GM23248 (cell line): ENCODE measurements around the gene EML1.

ENCODE experiments used
- EZH2 ChIP-seq: fragments of 200-600 bp; sonication (generic); IDR thresholded peaks from 2 replicates; pipeline ENCODE4 v1.6.1; 2018; ENCODE audit warnings: antibody characterized with exemption, mild to moderate bottlenecking; ENCODE audit not compliant: insufficient read depth, poor library complexity, severe bottlenecking
- EZH2phosphoT487 ChIP-seq: fragments of 200-600 bp; sonication (generic); IDR thresholded peaks from 2 replicates; pipeline ENCODE4 v1.6.1; 2018; ENCODE audit warnings: antibody characterized with exemption, moderate library complexity, mild to moderate bottlenecking, low read depth; ENCODE audit not compliant: insufficient read depth

GRCh38 chr14:99758872-99759545 lies 34.2 kb upstream of the EML1 start:
- no peak for TF ChIP-seq EZH2
- TF ChIP-seq EZH2phosphoT487 = no peak
